ELR (cell line): ENCODE data around the gene SRGAP1.
"Not testable (repeated sequence)": the region's sequence is repeated elsewhere in the genome, so short reads cannot be mapped to it uniquely, and the experiment has no call there.

ENCODE experiments used
- DNase-seq: peaks from one replicate; pipeline ENCODE4 v3.0.0-alpha.2; 2015; ENCODE audit warnings: low read depth

The SRGAP1 gene

DNA sequence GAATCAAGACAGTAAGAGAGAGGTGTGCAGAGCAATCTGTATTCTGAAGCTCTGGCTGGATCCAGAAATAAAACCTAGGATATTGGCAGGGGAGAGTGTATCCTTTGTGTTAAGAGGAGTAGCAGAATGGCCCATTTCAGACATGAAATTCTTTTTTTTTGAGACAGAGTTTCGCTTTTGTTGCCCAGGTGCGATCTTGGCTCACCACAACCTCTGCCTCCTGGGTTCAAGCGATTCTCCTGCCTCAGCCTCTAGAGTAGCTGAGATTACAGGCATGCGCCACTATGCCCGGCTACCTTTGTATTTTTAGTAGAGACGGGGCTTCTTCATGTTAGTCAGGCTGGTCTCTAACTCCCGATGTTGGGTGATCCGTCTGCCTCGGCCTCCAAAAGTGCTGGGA, 6.1 kb upstream of the SRGAP1 start:
- no peak for DNase-seq

GRCh38 chr12:63841011-63841410, 3.5 kb upstream of the SRGAP1 start:
- DNase-seq: no peak

DNA sequence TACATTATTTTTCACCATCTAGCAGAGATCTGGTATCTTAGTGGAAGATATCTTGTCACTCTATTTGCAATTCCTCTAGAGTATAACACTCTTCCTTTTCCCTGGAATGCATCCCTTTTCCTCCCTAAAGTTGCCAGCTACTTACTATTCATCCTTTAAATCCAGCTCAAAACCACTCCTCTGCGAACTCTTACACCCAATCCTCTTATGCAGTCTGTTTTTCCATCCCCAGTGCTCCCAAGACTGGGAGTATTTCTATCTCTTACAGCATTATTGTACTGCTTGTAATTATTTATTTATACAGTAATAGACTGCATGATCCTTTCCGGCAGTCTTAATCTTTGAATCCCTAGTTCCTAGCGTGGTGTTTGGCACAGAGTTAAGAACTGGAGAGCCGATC, 2.9 kb upstream of the SRGAP1 start:
- DNase-seq: no peak

GRCh38 chr12:63842750-63843149, 1.8 kb upstream of the SRGAP1 start:
- not testable (repeated sequence) for DNase-seq

DNA sequence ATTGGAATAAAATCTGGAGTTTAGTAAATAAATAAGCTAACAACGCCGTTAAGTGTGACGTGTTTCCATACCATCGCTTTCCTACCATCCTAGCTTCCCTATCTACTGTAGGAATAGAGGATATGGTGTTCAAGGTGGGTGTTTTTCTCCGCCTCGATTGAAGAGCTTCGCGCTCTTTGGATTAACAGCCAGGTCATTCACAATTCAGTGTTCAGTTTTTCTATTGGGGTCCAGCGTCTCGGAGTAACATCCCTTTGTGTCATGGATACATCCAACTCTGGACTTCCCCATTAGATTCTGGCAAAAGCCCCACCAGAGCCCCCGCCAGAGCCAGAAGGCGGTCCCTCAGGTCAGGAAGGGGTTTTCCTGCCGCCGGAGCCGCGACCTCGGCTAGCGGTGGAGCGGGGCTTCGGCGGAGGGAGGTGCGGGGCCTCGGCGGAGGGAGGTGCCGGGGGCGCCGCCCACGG, 1.2 kb upstream of the SRGAP1 start:
- DNase-seq: no peak

- DNase-seq: peak; percentile 97
Measured at GRCh38 chr12:63843721-63844390, 644 bp upstream of the SRGAP1 start.

DNA sequence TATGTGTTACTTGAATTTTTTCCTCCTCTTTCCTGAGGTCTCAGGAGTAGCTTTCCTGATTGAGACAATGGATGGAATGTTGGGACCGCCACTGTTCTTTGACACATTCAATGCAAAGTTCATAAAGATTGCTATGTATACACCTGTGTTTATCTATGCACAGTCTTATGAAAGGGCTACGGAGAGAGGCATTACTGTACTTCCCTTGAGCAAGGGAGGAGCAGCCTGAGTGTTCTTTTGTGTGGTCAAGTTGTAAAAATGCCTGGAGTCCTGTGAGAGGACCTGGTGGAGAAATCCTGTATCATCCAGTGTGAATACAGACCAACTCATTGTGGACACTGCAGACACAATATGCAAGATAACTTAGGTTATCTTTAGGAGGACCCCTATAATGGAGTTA, 1.2 kb downstream of the SRGAP1 start:
- DNase-seq: peak; percentile 75

- no peak for DNase-seq
Measured at GRCh38 chr12:63846238-63846967, 1.9 kb downstream of the SRGAP1 start.

DNA sequence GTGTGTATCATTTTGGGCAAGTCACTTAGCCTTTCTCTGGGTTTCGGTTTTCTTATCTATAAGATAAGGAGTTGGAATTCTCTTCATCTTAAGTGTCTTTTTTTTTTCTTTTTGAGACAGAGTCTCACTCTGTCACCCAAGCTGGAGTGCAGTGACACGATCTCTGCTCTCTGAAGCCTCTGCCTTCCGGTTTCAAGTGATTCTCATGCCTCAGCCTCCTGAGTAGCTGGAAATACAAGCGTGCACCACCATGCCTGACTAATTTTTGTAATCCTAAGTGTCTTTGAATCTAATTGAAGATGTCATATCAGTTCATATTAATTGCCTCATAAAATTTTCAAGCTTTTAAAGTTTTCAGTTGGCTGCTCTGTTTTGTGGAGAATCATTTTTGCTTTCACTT, 4.0 kb downstream of the SRGAP1 start:
- no peak for DNase-seq

DNA sequence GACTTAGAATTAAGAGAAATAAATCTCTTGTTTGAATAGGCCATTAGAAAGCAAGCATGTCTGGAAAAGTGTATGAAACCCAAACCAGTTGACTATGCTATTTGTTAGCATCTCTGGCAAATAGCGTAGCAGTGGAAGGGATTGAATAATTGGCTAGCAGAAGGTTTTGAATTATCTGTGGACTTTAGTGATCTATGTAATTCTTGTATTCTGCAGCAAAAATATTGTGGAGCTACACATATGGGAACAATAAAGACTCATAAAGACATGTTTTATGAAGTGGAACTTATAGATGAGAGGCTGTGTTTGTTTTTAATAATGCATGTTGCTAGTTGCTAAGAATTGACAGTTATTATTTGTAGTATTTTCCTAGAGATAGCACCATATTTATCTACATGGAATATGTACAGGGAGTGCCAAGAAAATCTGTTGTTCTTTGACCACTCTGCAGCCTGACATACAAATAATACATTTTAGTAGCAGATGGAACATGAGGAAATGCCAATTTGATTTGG, 4.7 kb downstream of the SRGAP1 start:
- DNase-seq: no peak

DNA sequence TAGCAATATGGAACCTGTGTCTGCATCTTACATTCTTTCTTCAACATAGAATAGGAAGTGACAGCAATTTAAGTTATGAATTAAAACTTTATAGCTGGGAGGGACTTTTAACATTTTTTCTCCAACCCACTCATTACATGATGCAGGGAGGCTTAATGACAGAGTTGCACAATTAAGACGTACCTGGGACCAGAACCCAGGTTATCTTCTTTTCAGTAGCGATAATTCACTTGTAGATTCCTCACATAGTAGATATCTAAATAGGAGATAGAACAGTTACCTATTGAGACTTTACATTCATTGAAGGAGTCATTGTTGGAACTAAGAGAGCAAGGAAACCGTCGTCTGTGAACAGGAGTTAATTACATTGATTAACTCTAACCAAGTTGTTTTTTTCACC, 5.1 kb downstream of the SRGAP1 start:
- DNase-seq: no peak

- no peak for DNase-seq
Measured at GRCh38 chr12:63853978-63854377, 9.5 kb downstream of the SRGAP1 start.

- no peak for DNase-seq
Measured at GRCh38 chr12:63855299-63855698, 10.8 kb downstream of the SRGAP1 start.

DNA sequence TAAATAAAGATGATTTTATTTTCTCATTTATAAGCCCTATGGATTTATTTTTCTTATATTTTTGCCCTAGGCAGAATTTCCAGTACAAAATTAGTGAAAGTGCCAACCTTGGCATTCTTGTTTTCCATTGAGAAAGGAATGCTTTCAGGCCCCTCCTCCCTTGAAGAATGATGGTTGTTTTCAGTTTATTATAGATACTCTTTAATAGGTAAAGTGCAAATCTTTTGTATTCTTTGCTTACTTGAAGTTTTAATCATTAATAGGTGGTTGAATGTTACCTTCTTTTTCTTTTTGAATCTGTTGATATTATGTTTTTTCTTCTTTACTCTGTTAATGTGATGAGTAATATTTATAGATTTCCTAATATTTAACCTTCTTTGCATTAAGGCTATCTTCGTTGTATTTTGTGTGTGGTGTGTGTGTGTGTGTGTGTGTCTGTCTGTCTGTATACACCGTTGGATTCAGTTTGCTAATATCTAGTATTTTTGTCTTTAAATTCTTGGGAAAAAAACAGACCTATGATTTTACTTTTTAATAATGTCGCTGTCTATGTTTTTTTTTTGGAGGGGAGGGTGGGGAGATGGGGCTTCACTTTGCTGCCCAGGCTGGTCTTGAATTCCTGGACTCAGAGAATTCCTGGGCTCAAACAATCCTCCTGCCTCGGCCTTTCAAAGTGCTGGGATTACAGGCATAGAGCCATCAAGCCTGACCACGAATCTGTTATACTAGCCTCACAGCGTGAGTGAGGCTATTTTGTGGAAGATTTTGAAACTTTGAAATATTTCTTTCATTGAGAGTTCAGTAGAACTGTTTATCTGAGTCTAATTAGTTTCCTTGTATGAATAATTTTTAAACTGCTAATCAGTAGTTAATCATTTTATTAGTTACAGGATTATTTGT, 13.5 kb downstream of the SRGAP1 start:
- DNase-seq: no peak

DNA sequence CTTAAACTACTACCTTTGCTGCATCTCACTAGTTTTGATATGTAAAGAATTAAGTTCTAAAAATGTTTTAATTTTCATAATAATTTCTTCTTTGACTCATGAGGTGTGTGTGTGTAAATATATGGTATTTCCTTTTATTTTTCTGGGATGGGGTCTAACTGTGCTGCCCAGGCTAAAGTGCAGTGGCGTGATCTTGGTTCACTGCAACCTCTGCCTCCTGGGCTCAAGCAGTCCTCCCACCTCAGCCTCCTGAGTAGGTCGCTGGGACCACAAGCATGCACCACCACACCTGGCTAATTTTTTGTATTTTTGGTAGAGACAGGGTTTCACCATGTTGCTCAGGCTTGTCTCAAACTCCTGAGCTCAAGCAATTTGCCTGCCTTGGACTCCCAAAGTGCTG, 15.4 kb downstream of the SRGAP1 start:
- DNase-seq: not testable (repeated sequence)

DNA sequence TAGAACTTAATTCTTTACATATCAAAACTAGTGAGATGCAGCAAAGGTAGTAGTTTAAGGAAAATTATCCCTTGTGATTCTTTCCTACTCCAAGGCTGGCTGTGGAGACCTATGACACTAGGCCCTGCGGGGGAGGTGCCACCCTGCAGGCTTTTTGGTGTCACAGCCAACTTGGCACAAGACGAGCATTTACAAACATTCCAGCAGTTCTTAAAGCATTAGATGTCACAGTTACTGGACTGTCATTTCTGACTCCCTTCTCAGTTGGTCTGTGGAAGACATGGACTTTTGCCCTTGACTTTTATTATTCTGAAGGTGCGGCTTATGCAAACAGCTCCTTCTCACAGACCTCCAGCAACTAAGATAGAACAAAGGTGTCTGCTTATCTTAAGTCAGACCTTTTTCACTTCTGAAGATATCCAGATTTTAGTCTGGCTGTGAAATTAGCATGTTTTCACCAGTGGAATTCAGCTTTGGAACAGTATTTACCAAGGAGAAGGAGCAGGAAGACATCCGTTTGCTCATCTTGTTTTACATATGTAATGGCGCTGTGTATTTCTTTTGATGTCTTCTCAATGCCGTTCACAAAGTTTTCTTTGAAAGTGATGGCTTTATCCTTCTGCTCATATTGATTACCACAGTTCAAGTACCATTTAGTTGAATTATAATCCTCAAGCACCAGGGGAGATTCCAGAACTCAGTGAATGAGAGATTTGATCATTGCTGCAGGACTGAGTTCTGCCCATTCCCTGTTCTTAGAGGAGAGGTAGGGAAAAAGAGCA, 17.9 kb downstream of the SRGAP1 start:
- DNase-seq: peak; percentile 29

DNA sequence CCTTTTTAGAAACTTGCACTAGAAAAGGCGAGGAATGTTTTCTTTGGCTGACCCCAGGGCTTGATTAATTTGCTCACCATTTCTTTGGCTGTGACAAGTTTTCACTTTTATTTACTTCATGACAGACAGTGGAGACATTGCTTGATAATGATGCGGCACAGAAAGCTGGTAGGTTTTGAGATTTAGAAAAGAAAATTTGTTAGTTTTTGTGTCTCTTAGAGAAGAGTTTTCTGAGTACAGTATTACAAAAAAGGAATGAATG, 18.4 kb downstream of the SRGAP1 start:
- no peak for DNase-seq

DNA sequence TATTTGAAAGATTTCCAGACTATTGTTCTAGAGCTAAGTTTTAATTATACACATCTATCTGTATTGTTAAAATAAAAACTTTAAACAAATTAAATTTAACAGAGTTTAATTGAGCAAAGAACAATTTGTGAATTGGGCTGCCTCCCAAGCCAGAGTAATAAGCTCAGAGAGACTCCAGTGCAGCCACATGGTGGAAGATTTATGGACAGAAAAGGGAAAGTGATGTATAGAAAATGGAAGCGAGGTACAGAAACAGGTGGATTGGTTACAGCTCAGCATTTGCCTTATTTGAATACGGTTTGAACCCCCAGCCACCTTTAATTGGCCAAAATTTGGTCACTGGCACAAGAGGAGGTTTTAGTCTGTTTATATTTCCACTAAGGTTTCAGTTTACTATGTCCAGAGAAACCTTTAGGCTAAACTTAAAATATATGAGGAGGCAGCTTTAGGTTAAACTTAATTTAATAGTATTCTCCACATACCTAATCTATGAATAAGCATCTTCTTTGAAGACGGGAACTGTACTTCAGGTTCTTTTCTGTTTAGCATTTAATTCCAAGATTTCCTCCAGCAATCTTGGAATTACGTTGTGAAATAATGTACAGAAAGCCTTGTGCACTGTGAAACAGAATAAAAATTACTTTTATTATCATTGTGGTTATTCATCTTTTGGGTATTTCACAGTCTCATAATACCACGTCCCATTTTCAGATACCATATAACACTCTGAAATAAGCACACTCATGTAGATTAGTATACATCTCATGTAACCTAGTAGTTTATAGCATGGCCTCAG, 19.4 kb downstream of the SRGAP1 start:
- no peak for DNase-seq

DNA sequence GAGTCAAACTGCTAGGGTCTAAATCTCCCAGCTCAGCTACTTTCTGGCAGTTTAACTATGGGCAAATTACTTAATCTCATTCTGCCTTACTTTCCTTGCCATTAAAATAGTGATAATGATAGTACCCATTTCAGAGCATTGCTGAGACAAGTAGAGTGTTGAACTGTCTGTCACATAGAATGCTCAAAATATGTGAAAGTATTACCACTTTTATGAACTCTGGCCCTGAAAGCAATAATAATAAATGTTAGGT, 19.9 kb downstream of the SRGAP1 start:
- no peak for DNase-seq

GRCh38 chr12:63865448-63865847, 20.9 kb downstream of the SRGAP1 start:
- DNase-seq: no peak

DNA sequence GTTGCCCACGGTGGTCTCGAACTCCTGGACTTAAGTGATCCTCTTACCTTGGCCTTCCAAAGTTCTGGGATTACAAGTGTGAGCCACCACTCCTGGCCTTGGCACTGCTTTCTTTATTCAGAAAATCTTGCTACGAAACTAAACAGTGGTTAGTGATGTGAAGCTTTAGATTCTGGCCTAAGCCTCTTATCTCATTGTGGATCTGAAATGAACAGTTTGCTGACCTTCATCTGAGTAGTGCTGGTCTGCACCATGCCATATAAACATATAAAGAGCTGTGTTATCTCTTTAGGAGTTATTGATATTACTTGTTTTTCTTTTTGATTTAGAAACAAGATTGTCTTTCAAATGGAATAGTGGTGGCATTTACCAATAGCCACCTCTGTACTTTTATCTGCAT, 22.6 kb downstream of the SRGAP1 start:
- no peak for DNase-seq
